ENCODE data around the gene KRT86.

Gene KRT86

DNA sequence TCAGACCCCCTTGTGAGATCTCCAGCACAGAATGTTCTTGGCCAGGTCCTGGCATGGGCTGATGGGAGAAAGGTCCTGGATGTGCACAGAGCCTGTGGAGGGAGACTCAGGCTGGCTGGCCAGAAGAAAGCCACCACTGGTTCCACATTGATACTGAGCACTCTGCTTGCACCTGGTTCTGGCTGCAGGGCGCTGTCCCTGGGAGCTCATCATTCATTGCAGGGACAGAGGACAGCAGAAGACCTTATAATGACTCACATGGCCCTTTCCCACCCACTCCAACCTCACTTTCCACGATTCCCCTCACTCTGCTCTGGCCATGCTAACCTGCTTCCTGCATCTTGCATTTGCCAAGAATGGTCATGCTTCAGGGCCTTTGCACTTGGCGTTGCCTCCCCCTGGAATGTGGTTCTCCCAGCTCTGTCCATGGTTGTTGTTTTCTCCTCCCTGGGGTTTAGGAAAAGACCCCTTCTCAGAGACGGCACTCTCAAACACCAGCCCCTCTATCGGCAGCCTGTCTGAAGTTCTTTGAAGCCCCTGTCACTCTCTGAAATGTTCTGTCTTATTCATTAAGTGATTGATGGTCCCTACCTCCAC is 31.1 kb upstream of the KRT86 start:
- Histone ChIP-seq H3K9me3 (ENCODE audit: control insufficient read depth, insufficient read depth, low read depth, low read length) (no peaks in the 10 kb centered on the region), H3K36me3 (ENCODE audit: control insufficient read depth in 2 of 2, insufficient read depth in 1 of 2, low read length in 2 of 2) (no peaks in the 10 kb centered on the region), H3K4me1 (ENCODE audit: control insufficient read depth, insufficient read depth, low read length) (peaks cover 18% of the 10 kb centered on the region), H3K4me3 (ENCODE audit: low read depth, low read length) (no peak overlapping the region), H3K27ac (ENCODE audit: extremely low read depth, low read depth, low read length) (no peak overlapping the region; the same call in 1 of the 2 replicates)
- TF ChIP-seq ZNF747 (tag by site-specific recombination; IDR thresholded peaks at IDR 0.05) = no peak
- TF ChIP-seq, protein P1, sequence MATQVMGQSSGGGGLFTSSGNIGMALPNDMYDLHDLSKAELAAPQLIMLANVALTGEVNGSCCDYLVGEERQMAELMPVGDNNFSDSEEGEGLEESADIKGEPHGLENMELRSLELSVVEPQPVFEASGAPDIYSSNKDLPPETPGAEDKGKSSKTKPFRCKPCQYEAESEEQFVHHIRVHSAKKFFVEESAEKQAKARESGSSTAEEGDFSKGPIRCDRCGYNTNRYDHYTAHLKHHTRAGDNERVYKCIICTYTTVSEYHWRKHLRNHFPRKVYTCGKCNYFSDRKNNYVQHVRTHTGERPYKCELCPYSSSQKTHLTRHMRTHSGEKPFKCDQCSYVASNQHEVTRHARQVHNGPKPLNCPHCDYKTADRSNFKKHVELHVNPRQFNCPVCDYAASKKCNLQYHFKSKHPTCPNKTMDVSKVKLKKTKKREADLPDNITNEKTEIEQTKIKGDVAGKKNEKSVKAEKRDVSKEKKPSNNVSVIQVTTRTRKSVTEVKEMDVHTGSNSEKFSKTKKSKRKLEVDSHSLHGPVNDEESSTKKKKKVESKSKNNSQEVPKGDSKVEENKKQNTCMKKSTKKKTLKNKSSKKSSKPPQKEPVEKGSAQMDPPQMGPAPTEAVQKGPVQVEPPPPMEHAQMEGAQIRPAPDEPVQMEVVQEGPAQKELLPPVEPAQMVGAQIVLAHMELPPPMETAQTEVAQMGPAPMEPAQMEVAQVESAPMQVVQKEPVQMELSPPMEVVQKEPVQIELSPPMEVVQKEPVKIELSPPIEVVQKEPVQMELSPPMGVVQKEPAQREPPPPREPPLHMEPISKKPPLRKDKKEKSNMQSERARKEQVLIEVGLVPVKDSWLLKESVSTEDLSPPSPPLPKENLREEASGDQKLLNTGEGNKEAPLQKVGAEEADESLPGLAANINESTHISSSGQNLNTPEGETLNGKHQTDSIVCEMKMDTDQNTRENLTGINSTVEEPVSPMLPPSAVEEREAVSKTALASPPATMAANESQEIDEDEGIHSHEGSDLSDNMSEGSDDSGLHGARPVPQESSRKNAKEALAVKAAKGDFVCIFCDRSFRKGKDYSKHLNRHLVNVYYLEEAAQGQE (tag by site-specific recombination; IDR thresholded peaks at IDR 0.05) = peak; percentile 89
- no peak for TF ChIP-seq ZNF548 (tag by site-specific recombination; IDR thresholded peaks at IDR 0.05)
- no peak for TF ChIP-seq ZNF426 (tag by site-specific recombination; IDR thresholded peaks at IDR 0.05)
- TF ChIP-seq ZNF175 (tag by site-specific recombination; IDR thresholded peaks at IDR 0.05) = no peak
- TF ChIP-seq, protein P2, sequence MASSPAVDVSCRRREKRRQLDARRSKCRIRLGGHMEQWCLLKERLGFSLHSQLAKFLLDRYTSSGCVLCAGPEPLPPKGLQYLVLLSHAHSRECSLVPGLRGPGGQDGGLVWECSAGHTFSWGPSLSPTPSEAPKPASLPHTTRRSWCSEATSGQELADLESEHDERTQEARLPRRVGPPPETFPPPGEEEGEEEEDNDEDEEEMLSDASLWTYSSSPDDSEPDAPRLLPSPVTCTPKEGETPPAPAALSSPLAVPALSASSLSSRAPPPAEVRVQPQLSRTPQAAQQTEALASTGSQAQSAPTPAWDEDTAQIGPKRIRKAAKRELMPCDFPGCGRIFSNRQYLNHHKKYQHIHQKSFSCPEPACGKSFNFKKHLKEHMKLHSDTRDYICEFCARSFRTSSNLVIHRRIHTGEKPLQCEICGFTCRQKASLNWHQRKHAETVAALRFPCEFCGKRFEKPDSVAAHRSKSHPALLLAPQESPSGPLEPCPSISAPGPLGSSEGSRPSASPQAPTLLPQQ (tag by site-specific recombination; IDR thresholded peaks at IDR 0.05) = no peak
- no peak for TF ChIP-seq ZNF2 (tag by site-specific recombination; IDR thresholded peaks at IDR 0.05)
- TF ChIP-seq, protein P3, sequence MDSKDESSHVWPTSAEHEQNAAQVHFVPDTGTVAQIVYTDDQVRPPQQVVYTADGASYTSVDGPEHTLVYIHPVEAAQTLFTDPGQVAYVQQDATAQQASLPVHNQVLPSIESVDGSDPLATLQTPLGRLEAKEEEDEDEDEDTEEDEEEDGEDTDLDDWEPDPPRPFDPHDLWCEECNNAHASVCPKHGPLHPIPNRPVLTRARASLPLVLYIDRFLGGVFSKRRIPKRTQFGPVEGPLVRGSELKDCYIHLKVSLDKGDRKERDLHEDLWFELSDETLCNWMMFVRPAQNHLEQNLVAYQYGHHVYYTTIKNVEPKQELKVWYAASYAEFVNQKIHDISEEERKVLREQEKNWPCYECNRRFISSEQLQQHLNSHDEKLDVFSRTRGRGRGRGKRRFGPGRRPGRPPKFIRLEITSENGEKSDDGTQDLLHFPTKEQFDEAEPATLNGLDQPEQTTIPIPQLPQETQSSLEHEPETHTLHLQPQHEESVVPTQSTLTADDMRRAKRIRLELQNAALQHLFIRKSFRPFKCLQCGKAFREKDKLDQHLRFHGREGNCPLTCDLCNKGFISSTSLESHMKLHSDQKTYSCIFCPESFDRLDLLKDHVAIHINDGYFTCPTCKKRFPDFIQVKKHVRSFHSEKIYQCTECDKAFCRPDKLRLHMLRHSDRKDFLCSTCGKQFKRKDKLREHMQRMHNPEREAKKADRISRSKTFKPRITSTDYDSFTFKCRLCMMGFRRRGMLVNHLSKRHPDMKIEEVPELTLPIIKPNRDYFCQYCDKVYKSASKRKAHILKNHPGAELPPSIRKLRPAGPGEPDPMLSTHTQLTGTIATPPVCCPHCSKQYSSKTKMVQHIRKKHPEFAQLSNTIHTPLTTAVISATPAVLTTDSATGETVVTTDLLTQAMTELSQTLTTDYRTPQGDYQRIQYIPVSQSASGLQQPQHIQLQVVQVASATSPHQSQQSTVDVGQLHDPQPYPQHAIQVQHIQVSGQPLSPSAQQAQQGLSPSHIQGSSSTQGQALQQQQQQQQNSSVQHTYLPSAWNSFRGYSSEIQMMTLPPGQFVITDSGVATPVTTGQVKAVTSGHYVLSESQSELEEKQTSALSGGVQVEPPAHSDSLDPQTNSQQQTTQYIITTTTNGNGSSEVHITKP (tag by site-specific recombination; IDR thresholded peaks at IDR 0.05) = 0 out of 2 replicates have a peak, but pooled peaks have one; percentile 14
- ChIA-PET POLR2A (interaction anchor here (1.4 kb wide), 1 partner anchor 37 kb away, joined by 3 read pairs; no protein-coding TSS in a partner anchor), CTCF (interaction anchor here (0.8 to 4.2 kb wide), 7 partner anchors 17 to 636 kb away, joined by 3 to 22 read pairs (median 3); no protein-coding TSS in a partner anchor)

DNA sequence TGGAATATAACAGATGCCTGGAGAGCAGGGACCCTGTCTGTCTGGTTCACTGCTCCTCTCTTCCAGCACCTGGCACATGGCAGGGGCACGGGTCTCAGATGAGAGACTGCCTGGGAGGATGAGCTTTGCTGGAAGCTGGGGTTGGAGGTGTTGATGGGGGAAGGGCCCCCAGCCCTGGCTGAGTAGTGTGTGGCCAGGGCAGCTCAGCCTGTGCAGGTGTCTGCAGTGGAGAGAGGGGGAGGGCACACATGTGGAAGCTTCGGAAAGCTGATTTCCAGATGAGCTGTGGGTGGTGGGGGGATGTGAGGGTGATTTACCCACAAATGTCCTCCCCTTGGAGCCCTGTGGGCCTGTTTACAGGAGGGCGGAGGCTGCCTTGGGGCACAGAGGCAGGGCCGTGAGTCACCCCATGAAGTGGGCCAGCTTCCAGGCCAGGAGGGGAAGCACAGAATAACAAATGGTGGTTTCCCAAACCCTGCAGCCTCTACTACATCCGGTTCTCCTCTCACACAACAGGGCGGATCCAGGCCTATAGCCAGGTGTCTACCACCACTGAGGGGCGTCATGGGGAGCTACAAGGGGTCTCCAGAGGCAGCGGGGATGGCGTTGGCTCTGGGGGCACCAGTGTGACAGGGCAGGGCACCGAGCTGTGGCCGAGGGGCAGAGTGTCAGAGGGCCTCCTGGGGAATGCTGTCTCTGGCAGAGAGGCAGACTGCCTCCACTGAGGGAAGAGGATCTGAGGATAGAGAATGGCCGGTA is 30.4 kb upstream of the KRT86 start:
- H3K27ac ChIP-seq (ENCODE audit: extremely low read depth, low read depth, low read length) = peak overlapping the region; percentile 39; the same call in 1 of the 2 replicates
- H3K4me3 ChIP-seq (ENCODE audit: low read depth, low read length) = no peak overlapping the region
- ChIA-PET CTCF (interaction anchor here (0.5 to 4.2 kb wide), 14 partner anchors 9 to 636 kb away, joined by 3 to 22 read pairs (median 3); no protein-coding TSS in a partner anchor), POLR2A (interaction anchor here (0.7 to 1.4 kb wide), 2 partner anchors 36 to 86 kb away, joined by 3 read pairs; no protein-coding TSS in a partner anchor)
- no peaks in the 10 kb centered on the region for H3K36me3 ChIP-seq (ENCODE audit: control insufficient read depth in 2 of 2, insufficient read depth in 1 of 2, low read length in 2 of 2)
- peaks cover 18% of the 10 kb centered on the region for H3K4me1 ChIP-seq (ENCODE audit: control insufficient read depth, insufficient read depth, low read length)
- H3K9me3 ChIP-seq (ENCODE audit: control insufficient read depth, insufficient read depth, low read depth, low read length) = no peaks in the 10 kb centered on the region
- no peak for TF ChIP-seq ZNF274 (IDR thresholded peaks at IDR 0.05; ENCODE audit: low read length)
- TF ChIP-seq ZNF274 (tag by site-specific recombination; IDR thresholded peaks at IDR 0.05; ENCODE audit: borderline replicate concordance) = no peak
- peak; percentile 34; the same call in 1 of the 2 replicates for TF ChIP-seq GLIS1 (tag by site-specific recombination; IDR thresholded peaks at IDR 0.05)
- TF ChIP-seq KLF1 (tag by site-specific recombination; IDR thresholded peaks at IDR 0.05) = peak; percentile 54
- TF ChIP-seq GLIS2 (tag by site-specific recombination; IDR thresholded peaks at IDR 0.05) = peak; percentile 55; the same call in 1 of the 2 replicates
- no peak for TF ChIP-seq ZNF544 (tag by site-specific recombination; IDR thresholded peaks at IDR 0.05)
- TF ChIP-seq, protein P3 (tag by site-specific recombination; IDR thresholded peaks at IDR 0.05) = no peak
- no peak for TF ChIP-seq ZNF157 (tag by site-specific recombination; IDR thresholded peaks at IDR 0.05)
- no peak for TF ChIP-seq ZNF510 (tag by site-specific recombination; IDR thresholded peaks at IDR 0.05; ENCODE audit: insufficient replicate concordance)
- TF ChIP-seq ZFHX2 (tag by site-specific recombination; conservative IDR thresholded peaks at IDR 0.05) = peak; percentile 89
- peak; percentile 47 for TF ChIP-seq SP7 (tag by site-specific recombination; IDR thresholded peaks at IDR 0.05)
- TF ChIP-seq ZIC2 (tag by site-specific recombination; IDR thresholded peaks at IDR 0.05) = peak; percentile 40; the same call in 1 of the 2 replicates
